HG03097 (cell line): ENCODE results near the gene DCTD.

Source experiments
- ATAC-seq: cut with Tn5 transposase; IDR thresholded peaks from one replicate; pipeline ENCODE4 v1.9.1; 2021; ENCODE audit not compliant: unreplicated experiment, low FRiP score

DCTD gene

DNA sequence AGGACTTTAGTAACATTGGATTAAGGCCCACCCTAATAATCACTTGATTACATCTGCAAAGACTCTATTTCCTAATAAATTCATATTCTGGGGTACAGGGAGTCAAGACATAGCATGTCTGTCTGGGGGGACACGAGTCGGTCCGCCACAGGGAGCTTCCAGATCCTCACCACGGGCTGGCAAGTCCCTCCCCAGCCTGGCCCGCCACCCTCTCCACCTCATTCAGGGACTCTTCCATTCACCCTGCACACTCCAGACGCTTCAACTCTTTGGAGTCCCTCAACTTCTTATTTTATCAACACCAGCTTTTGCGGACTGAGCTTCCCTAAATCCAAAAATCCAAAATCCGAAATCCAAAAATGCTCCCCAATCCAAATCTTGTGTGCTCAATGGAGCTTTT, 71.2 kb downstream of the DCTD start:
- ATAC-seq: no peak

DNA sequence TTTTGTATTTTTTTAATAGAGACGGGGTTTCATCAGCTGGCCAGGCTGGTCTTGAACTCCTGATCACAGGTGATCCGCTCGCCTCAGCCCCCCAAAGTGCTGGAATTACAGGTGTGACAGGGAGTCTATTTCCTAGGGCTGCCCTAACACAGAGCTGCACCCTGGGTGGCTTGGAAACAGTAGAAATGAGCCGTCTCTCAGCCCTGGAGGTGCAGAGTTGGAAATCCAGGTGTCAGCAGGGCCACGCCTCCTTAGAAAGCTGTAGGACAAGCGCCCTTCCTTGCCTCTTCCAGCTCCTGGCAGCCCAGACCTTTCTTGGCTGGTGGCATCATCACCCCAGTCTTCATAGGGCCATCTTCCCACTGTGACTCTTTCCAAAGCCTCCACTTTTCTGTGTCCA, 71.6 kb downstream of the DCTD start:
- ATAC-seq: no peak

- no peak for ATAC-seq
These were observed 73.3 kb downstream of the DCTD start for GRCh38 chr4:182843808-182844325.

DNA sequence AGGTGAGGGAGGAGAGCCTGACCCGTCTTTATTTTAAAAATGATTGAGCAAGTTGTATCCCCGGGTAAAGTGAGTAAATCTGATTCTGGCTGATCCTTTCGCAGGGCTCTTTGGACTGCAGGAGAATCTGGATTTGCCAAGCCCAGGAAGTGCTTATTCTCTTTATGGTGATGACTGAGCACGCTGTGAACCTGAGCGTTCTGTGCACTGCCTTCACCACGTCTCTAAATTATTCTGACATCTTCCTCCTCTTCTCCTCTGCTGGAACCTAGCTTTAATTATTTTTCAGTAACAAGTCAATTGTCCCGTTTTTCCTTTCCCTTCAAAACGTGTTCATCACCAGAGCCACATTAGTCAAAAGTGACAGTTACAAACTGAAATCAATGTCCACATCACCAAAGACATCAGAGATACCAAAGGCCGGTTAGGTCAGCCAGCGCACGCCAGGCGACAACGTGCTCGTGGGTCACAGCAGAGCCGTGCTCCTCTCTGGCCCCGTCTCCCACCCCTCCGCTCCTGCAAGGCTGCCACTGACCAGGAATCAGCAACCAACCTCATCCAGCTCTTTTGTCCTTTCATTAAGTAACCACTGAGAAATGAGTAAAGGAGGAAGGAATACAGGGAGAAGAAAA, 74.3 kb downstream of the DCTD start:
- ATAC-seq: no peak

DNA sequence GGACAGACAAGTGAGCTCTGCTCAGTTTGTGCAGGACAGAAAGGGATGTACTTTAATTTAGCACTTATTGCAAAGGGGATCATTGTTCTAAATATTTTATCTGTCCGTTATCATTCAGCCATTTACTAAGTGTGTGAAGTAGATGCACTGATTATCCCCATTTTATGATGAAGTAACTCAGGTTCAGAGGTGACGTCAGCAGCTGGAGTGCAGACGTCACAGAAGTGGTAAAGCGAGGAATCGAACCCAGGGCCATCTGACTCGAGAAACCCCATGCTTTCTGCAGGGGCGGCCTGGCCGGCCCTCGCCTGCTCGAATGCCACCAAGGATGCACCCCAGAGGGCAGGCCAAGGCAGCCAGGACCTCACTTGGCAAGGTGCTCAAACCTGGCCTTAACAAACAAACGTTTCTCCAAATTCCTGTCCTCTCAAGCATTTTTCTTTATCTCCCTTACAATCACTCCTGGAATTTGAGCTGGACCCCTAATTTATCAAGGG, 75.0 kb downstream of the DCTD start:
- ATAC-seq: no peak

DNA sequence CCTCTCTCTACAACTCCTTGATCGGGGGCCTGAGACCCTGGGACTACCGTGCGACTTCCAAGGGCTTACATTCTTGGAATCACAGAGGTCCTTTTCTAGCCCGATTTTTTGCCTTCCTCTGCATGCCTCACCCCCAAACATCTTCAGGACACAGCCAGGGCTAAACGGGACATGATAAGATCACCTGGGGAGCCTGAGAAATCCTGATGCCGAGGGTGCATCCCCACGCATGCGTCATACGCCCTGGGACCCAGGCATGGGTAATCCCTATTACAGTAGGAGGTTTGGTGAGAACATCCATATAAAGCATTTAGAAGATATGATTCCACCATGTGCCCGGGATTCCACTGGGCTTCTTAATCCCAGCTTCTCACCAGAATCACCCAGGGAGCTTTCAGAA, 77.1 kb downstream of the DCTD start:
- no peak for ATAC-seq
